Measurements from ENCODE around the gene E2F2. TPM values are rescaled to one million over a fixed set of nuclear protein-coding genes. Genes with fewer than 3 reads are reported as not detected.

The E2F2 gene
- total RNA-seq, 1 donor from 2014 or later, result 1.3 TPM

- no peaks in the 10 kb centered on the region for H3K36me3 Mint-ChIP-seq (ENCODE audit: unreplicated experiment)
- no peaks in the 10 kb centered on the region for H3K27me3 Mint-ChIP-seq (ENCODE audit: unreplicated experiment)
- no peaks in the 10 kb centered on the region for H3K9me3 Mint-ChIP-seq (ENCODE audit: unreplicated experiment)
- H3K4me1 Mint-ChIP-seq (ENCODE audit: unreplicated experiment), result peaks cover 34% of the 10 kb centered on the region
- DNase-seq (ENCODE audit: extremely low spot score, unreplicated experiment), result no peak
- H3K4me3 Mint-ChIP-seq (ENCODE audit: unreplicated experiment), result peak overlapping the region; percentile 90
- no peak for TF ChIP-seq CTCF (IDR thresholded peaks at IDR 0.05)
- no peak overlapping the region for H3K27ac Mint-ChIP-seq (ENCODE audit: unreplicated experiment)
Measured at GRCh38 chr1:23531562-23532094, 595 bp upstream of the E2F2 start.

- Mint-ChIP-seq H3K4me3 (ENCODE audit: unreplicated experiment) (peak overlapping the region; percentile 47), H3K4me1 (ENCODE audit: unreplicated experiment) (peaks cover 45% of the 10 kb centered on the region), H3K27me3 (ENCODE audit: unreplicated experiment) (no peaks in the 10 kb centered on the region), H3K36me3 (ENCODE audit: unreplicated experiment) (no peaks in the 10 kb centered on the region), H3K27ac (ENCODE audit: unreplicated experiment) (no peak overlapping the region), H3K9me3 (ENCODE audit: unreplicated experiment) (no peaks in the 10 kb centered on the region)
- DNase-seq (ENCODE audit: extremely low spot score, unreplicated experiment), result no peak
- TF ChIP-seq CTCF (IDR thresholded peaks at IDR 0.05), result no peak
Measured at GRCh38 chr1:23530087-23530746, 816 bp downstream of the E2F2 start.

- Mint-ChIP-seq H3K27ac (ENCODE audit: unreplicated experiment) (peak overlapping the region; percentile 38), H3K9me3 (ENCODE audit: unreplicated experiment) (no peaks in the 10 kb centered on the region), H3K36me3 (ENCODE audit: unreplicated experiment) (no peaks in the 10 kb centered on the region), H3K4me3 (ENCODE audit: unreplicated experiment) (peak overlapping the region; percentile 47), H3K27me3 (ENCODE audit: unreplicated experiment) (no peaks in the 10 kb centered on the region), H3K4me1 (ENCODE audit: unreplicated experiment) (peaks cover 51% of the 10 kb centered on the region)
- DNase-seq (ENCODE audit: extremely low spot score, unreplicated experiment), result no peak
- TF ChIP-seq CTCF (IDR thresholded peaks at IDR 0.05), result no peak
Measured at GRCh38 chr1:23529146-23530086, 1.6 kb downstream of the E2F2 start.

- no peaks in the 10 kb centered on the region for H3K9me3 Mint-ChIP-seq (ENCODE audit: unreplicated experiment)
- TF ChIP-seq CTCF (IDR thresholded peaks at IDR 0.05), result no peak
- H3K36me3 Mint-ChIP-seq (ENCODE audit: unreplicated experiment), result no peaks in the 10 kb centered on the region
- H3K27ac Mint-ChIP-seq (ENCODE audit: unreplicated experiment), result peak overlapping the region; percentile 38
- peak; percentile 88 for DNase-seq (ENCODE audit: extremely low spot score, unreplicated experiment)
- peaks cover 51% of the 10 kb centered on the region for H3K4me1 Mint-ChIP-seq (ENCODE audit: unreplicated experiment)
- no peaks in the 10 kb centered on the region for H3K27me3 Mint-ChIP-seq (ENCODE audit: unreplicated experiment)
- H3K4me3 Mint-ChIP-seq (ENCODE audit: unreplicated experiment), result peak overlapping the region; percentile 18
Measured at GRCh38 chr1:23528250-23528978, 2.6 kb downstream of the E2F2 start.

All from osteocyte (in vitro differentiated cells).